Raji (cell line): ENCODE results near the gene ANKRD13D.
A peak's percentile ranks its signal among the peaks of the same experiment; 100 is the strongest.

Experiments
- POLR2A ChIP-seq: IDR thresholded peaks from 2 replicates; pipeline ENCODE4 v1.6.1; 2011; ENCODE audit warnings: low read depth, low read length, control low read depth; ENCODE audit not compliant: insufficient read depth

Gene ANKRD13D

GRCh38 chr11:67322049-67322448, 32.9 kb downstream of the ANKRD13D start:
- TF ChIP-seq POLR2A = no peak

- TF ChIP-seq POLR2A = no peak
Measured at GRCh38 chr11:67323526-67323925, 34.4 kb downstream of the ANKRD13D start.

- TF ChIP-seq POLR2A = no peak
Measured at GRCh38 chr11:67332081-67332691, 43.1 kb downstream of the ANKRD13D start.

- TF ChIP-seq POLR2A = no peak
Measured at GRCh38 chr11:67337257-67337656, 48.2 kb downstream of the ANKRD13D start.

- no peak for TF ChIP-seq POLR2A
Measured at GRCh38 chr11:67344264-67344663, 55.2 kb downstream of the ANKRD13D start.

GRCh38 chr11:67345247-67345919, 56.3 kb downstream of the ANKRD13D start:
- no peak for TF ChIP-seq POLR2A

- no peak for TF ChIP-seq POLR2A
Measured at GRCh38 chr11:67345920-67346819, 57.1 kb downstream of the ANKRD13D start.

GRCh38 chr11:67347964-67348749, 59.1 kb downstream of the ANKRD13D start:
- TF ChIP-seq POLR2A = peak; percentile 20; the same call in 1 of the 2 replicates

- TF ChIP-seq POLR2A = no peak
Measured at GRCh38 chr11:67349036-67349435, 59.9 kb downstream of the ANKRD13D start.

- TF ChIP-seq POLR2A = peak; percentile 37; the same call in 1 of the 2 replicates
Measured at GRCh38 chr11:67349457-67349856, 60.4 kb downstream of the ANKRD13D start.

- TF ChIP-seq POLR2A = peak; percentile 46; the same call in 1 of the 2 replicates
Measured at GRCh38 chr11:67349928-67350465, 60.9 kb downstream of the ANKRD13D start.

GRCh38 chr11:67351275-67352005, 62.3 kb downstream of the ANKRD13D start:
- peak; percentile 59 for TF ChIP-seq POLR2A
